NB4 (cell line): ENCODE results near the gene TGM3.

Experiments
- DNase-seq: peaks from one replicate; pipeline ENCODE4 v3.0.0; 2010; ENCODE audit warnings: low read depth
- H3K4me3 ChIP-seq: one replicate; pipeline ENCODE4 v1.5.1; 2011; ENCODE audit warnings: mild to moderate bottlenecking, low read depth, low read length, moderate library complexity
- MYC ChIP-seq: IDR thresholded peaks from 2 replicates; pipeline ENCODE4 v1.6.1; 2011; ENCODE audit warnings: low read depth, low read length
- POLR2A ChIP-seq: IDR thresholded peaks from 2 replicates; pipeline ENCODE4 v1.6.1; 2011; ENCODE audit warnings: mild to moderate bottlenecking; ENCODE audit not compliant: insufficient read length; ENCODE audit errors: extremely low read depth
- TF ChIP-seq, protein P1 (sequence below): IDR thresholded peaks from 2 replicates; pipeline ENCODE4 v1.6.1; 2011; ENCODE audit warnings: low read depth, low read length
- TF ChIP-seq, protein P2 (sequence below): IDR thresholded peaks from one replicate; pipeline ENCODE4 v1.5.1; 2012; ENCODE audit warnings: low read depth, low read length

Gene TGM3

GRCh38 chr20:2342243-2342642 lies 46.4 kb downstream of the TGM3 start:
- no peak for DNase-seq
- no peak overlapping the region for H3K4me3 ChIP-seq
- TF ChIP-seq MYC (no peak), POLR2A (no peak)
- TF ChIP-seq, protein P1, sequence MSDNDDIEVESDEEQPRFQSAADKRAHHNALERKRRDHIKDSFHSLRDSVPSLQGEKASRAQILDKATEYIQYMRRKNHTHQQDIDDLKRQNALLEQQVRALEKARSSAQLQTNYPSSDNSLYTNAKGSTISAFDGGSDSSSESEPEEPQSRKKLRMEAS = no peak
- TF ChIP-seq, protein P2, sequence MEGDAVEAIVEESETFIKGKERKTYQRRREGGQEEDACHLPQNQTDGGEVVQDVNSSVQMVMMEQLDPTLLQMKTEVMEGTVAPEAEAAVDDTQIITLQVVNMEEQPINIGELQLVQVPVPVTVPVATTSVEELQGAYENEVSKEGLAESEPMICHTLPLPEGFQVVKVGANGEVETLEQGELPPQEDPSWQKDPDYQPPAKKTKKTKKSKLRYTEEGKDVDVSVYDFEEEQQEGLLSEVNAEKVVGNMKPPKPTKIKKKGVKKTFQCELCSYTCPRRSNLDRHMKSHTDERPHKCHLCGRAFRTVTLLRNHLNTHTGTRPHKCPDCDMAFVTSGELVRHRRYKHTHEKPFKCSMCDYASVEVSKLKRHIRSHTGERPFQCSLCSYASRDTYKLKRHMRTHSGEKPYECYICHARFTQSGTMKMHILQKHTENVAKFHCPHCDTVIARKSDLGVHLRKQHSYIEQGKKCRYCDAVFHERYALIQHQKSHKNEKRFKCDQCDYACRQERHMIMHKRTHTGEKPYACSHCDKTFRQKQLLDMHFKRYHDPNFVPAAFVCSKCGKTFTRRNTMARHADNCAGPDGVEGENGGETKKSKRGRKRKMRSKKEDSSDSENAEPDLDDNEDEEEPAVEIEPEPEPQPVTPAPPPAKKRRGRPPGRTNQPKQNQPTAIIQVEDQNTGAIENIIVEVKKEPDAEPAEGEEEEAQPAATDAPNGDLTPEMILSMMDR = no peak

GRCh38 chr20:2346188-2346587 lies 50.4 kb downstream of the TGM3 start:
- no peak for DNase-seq
- TF ChIP-seq, protein P1 = no peak
- no peak for TF ChIP-seq POLR2A
- no peak for TF ChIP-seq MYC
- TF ChIP-seq, protein P2 = no peak
- no peak overlapping the region for H3K4me3 ChIP-seq

- TF ChIP-seq, protein P1 = no peak
- TF ChIP-seq POLR2A = no peak
- no peak overlapping the region for H3K4me3 ChIP-seq
- no peak for DNase-seq
Observed at GRCh38 chr20:2348336-2348735, 52.5 kb downstream of the TGM3 start.

GRCh38 chr20:2349801-2350200 lies 54.0 kb downstream of the TGM3 start:
- no peak overlapping the region for H3K4me3 ChIP-seq
- TF ChIP-seq POLR2A = no peak
- TF ChIP-seq, protein P2 = no peak
- TF ChIP-seq, protein P1 = no peak
- no peak for TF ChIP-seq MYC
- DNase-seq = no peak

DNA sequence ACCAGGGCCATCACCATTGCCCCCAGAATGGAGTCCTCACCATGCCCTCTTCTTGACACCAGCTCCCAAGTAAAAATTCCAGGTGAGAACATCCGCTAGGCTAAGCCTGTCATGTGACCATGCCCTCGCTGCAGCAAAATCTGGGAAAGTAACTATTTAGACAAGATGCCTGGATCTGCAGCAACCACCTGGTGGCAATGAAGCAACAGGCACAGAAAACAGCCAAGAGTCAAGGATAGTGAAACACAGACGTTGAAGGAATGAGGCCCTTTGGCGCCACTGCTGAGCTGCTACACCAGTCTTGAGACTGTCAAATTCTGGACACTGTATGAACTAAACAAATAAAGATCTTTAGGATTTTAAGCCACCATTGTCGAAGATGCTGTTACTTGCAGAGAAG lies 54.8 kb downstream of the TGM3 start:
- no peak for DNase-seq
- TF ChIP-seq POLR2A = no peak
- TF ChIP-seq, protein P1 = no peak
- TF ChIP-seq, protein P2 = no peak
- no peak for TF ChIP-seq MYC
- no peak overlapping the region for H3K4me3 ChIP-seq

DNA sequence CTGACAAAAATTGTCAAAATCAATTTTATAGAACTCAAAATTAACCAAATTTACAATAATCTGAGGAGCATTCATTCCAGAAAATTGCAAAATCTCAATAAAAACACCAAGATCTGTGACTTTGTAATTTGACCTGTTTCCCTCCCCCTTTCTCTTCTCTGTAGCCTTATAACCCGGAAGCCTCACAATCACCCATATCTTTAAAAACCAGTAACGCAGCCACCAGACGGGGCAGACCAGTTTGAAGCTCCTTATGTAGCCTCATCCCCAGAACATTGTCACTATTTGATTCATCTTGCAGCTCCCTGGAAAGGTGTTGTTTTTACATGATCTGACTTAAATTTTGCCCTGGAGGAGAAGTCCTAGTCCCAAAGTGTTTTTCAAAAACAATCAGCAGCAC lies 57.4 kb downstream of the TGM3 start:
- DNase-seq = peak; percentile 50
- TF ChIP-seq POLR2A (no peak), MYC (no peak)
- TF ChIP-seq, protein P1 = no peak
- TF ChIP-seq, protein P2 = no peak
- H3K4me3 ChIP-seq = no peak overlapping the region
